Parathyroid adenoma (tissue), 2 donors: ENCODE data around the gene ZNF714.

Experiments used
- H2AFZ ChIP-seq: fragments of 300-600 bp; sonication (generic); one replicate; pipeline ENCODE4 v1.7.0; 2017; ENCODE audit warnings: antibody characterized with exemption, mild to moderate bottlenecking
- H3K27ac ChIP-seq: fragments of 300-600 bp; sonication (generic); one replicate; pipeline ENCODE4 v1.7.0; 2017
- H3K27me3 ChIP-seq: fragments of 300-600 bp; sonication (generic); one replicate; pipeline ENCODE4 v1.7.0; 2017; ENCODE audit warnings: low read length; ENCODE audit not compliant: control insufficient read depth, insufficient read depth
- H3K36me3 ChIP-seq: fragments of 300-600 bp; sonication (generic); one replicate; pipeline ENCODE4 v1.7.0; 2017; ENCODE audit warnings: low read length; ENCODE audit not compliant: control insufficient read depth, insufficient read depth
- H3K4me1 ChIP-seq: fragments of 300-600 bp; sonication (generic); one replicate; pipeline ENCODE4 v1.7.0; 2017; ENCODE audit warnings: control low read depth
- H3K4me2 ChIP-seq: fragments of 300-600 bp; sonication (generic); one replicate; pipeline ENCODE4 v1.7.0; 2017; ENCODE audit warnings: low read length
- H3K4me3 ChIP-seq: fragments of 300-600 bp; sonication (generic); one replicate; pipeline ENCODE4 v1.7.0; 2017; ENCODE audit warnings: low read depth, low read length
- H3K79me2 ChIP-seq: fragments of 300-600 bp; sonication (generic); one replicate; pipeline ENCODE4 v1.7.0; 2017; ENCODE audit warnings: control low read depth
- H3K9ac ChIP-seq: fragments of 300-600 bp; sonication (generic); one replicate; pipeline ENCODE4 v1.7.0; 2017; ENCODE audit warnings: mild to moderate bottlenecking
- H3K9me3 ChIP-seq: fragments of 300-600 bp; sonication (generic); one replicate; pipeline ENCODE4 v1.7.0; 2017; ENCODE audit warnings: low read length; ENCODE audit not compliant: control insufficient read depth
- CTCF ChIP-seq: fragments of 300-600 bp; sonication (generic); IDR thresholded peaks from one replicate; pipeline ENCODE4 v1.7.0; 2017; ENCODE audit warnings: antibody characterized with exemption, mild to moderate bottlenecking
- donor health status: primary hyperparathyroidism.

The ZNF714 gene

GRCh38 chr19:21094347-21095025, 12.5 kb downstream of the ZNF714 start:
- Histone ChIP-seq H3K4me2 (no peak overlapping the region), H3K4me3 (no peak overlapping the region), H3K9ac (no peak overlapping the region), H3K9me3 (no peaks in the 10 kb centered on the region), H3K36me3 (no peaks in the 10 kb centered on the region), H2AFZ (no peak overlapping the region), H3K79me2 (peaks cover 5% of the 10 kb centered on the region), H3K27me3 (no peaks in the 10 kb centered on the region), H3K27ac (no peak overlapping the region), H3K4me1 (peaks cover 11% of the 10 kb centered on the region)
- TF ChIP-seq CTCF = no peak

- Histone ChIP-seq H3K4me2 (no peak overlapping the region), H2AFZ (no peak overlapping the region), H3K36me3 (no peaks in the 10 kb centered on the region), H3K79me2 (peaks cover 5% of the 10 kb centered on the region), H3K27ac (no peak overlapping the region), H3K9me3 (no peaks in the 10 kb centered on the region), H3K9ac (no peak overlapping the region), H3K4me3 (no peak overlapping the region), H3K27me3 (no peaks in the 10 kb centered on the region), H3K4me1 (peaks cover 3% of the 10 kb centered on the region)
- no peak for TF ChIP-seq CTCF
Measured at GRCh38 chr19:21098291-21098690, 16.3 kb downstream of the ZNF714 start.

GRCh38 chr19:21101521-21102242, 19.7 kb downstream of the ZNF714 start:
- no peak overlapping the region for H3K4me3 ChIP-seq
- H3K27ac ChIP-seq = no peak overlapping the region

GRCh38 chr19:21109116-21109515, 27.1 kb downstream of the ZNF714 start:
- no peak overlapping the region for H3K27ac ChIP-seq
- H3K27me3 ChIP-seq = no peaks in the 10 kb centered on the region
- H3K36me3 ChIP-seq = no peaks in the 10 kb centered on the region
- no peak overlapping the region for H2AFZ ChIP-seq
- TF ChIP-seq CTCF = no peak
- no peaks in the 10 kb centered on the region for H3K4me1 ChIP-seq
- H3K79me2 ChIP-seq = peaks cover 8% of the 10 kb centered on the region
- H3K4me2 ChIP-seq = no peak overlapping the region
- H3K4me3 ChIP-seq = no peak overlapping the region
- H3K9ac ChIP-seq = no peak overlapping the region
- H3K9me3 ChIP-seq = no peaks in the 10 kb centered on the region

More at GRCh38 chr19:21101521-21102242, 19.7 kb downstream of the ZNF714 start:
- no peaks in the 10 kb centered on the region for H3K9me3 ChIP-seq
- H3K4me2 ChIP-seq = no peak overlapping the region
- peak overlapping the region; percentile 16 for H2AFZ ChIP-seq
- H3K4me1 ChIP-seq = peaks cover 3% of the 10 kb centered on the region
- H3K27me3 ChIP-seq = no peaks in the 10 kb centered on the region
- H3K36me3 ChIP-seq = no peaks in the 10 kb centered on the region
- no peak for TF ChIP-seq CTCF
- peaks cover 2% of the 10 kb centered on the region for H3K79me2 ChIP-seq
- H3K9ac ChIP-seq = no peak overlapping the region
